ENCODE data around the gene PPP6R2. TPM values are rescaled to one million over a fixed set of nuclear protein-coding genes. Genes with fewer than 3 reads are reported as not detected.
"Not testable (repeated sequence)": the region's sequence is repeated elsewhere in the genome, so short reads cannot be mapped to it uniquely, and the experiment has no call there.

Gene PPP6R2
- total RNA-seq, 3 donors from 2014 or later (not counting 1 experiment from before 2014, with no cell fraction given) = 76.0 to 103 (median 78.1) TPM

GRCh38 chr22:50329236-50329635 is 13.9 kb upstream of the PPP6R2 start:
- Mint-ChIP-seq H3K27me3 (ENCODE audit: low read depth in 2 of 2) (no peaks in the 10 kb centered on the region), H3K4me3 (peak overlapping the region; percentile 31)

GRCh38 chr22:50334433-50334832 is 8.7 kb upstream of the PPP6R2 start:
- H3K36me3 ChIP-seq (ENCODE audit: control insufficient read depth, insufficient read depth, low read length); H3K27me3 Mint-ChIP-seq (ENCODE audit: low read depth in 2 of 2); H3K4me1 ChIP-seq (ENCODE audit: control insufficient read depth, insufficient read depth, low read length); H3K9me3 ChIP-seq (ENCODE audit: control insufficient read depth, insufficient read depth, low read length); H3K9me3 Mint-ChIP-seq; ATAC-seq; H3K4me1 Mint-ChIP-seq; H3K4me3 ChIP-seq (ENCODE audit: low read length); H3K27ac ChIP-seq (ENCODE audit: low read length); H3K27me3 ChIP-seq (ENCODE audit: control insufficient read depth, insufficient read depth, low read length); intact Hi-C loops (cut with micrococcal nuclease); H3K4me3 Mint-ChIP-seq; H3K36me3 Mint-ChIP-seq; DNase-seq; H3K27ac Mint-ChIP-seq: not testable (repeated sequence)
- WGBS (ENCODE audit: insufficient coverage) = 62% methylated on average over 5 of the region's 5 CpGs

More at GRCh38 chr22:50329236-50329635, 13.9 kb upstream of the PPP6R2 start:
- no peaks in the 10 kb centered on the region for H3K9me3 ChIP-seq (ENCODE audit: control insufficient read depth, insufficient read depth, low read length)
- no peaks in the 10 kb centered on the region for H3K9me3 Mint-ChIP-seq
- DNase-seq = no peak
- H3K36me3 ChIP-seq (ENCODE audit: control insufficient read depth, insufficient read depth, low read length) = no peaks in the 10 kb centered on the region
- H3K4me3 ChIP-seq (ENCODE audit: low read length) = no peak overlapping the region
- H3K27ac Mint-ChIP-seq = no peak overlapping the region
- 80% methylated on average over 5 of the region's 6 CpGs for WGBS (ENCODE audit: insufficient coverage)
- H3K27ac ChIP-seq (ENCODE audit: low read length) = no peak overlapping the region
- no peaks in the 10 kb centered on the region for H3K36me3 Mint-ChIP-seq
- peaks cover 0 to 13% of the 10 kb centered on the region in 2 donors for H3K4me1 Mint-ChIP-seq
- H3K27me3 ChIP-seq (ENCODE audit: control insufficient read depth, insufficient read depth, low read length) = no peaks in the 10 kb centered on the region
- ATAC-seq = no peak
- intact Hi-C loops (cut with micrococcal nuclease) = loop anchor here (5.0 kb wide), 1 partner anchor 77 kb away; the partner anchor contains the start of gene HDAC10
- TF ChIP-seq, protein P1, sequence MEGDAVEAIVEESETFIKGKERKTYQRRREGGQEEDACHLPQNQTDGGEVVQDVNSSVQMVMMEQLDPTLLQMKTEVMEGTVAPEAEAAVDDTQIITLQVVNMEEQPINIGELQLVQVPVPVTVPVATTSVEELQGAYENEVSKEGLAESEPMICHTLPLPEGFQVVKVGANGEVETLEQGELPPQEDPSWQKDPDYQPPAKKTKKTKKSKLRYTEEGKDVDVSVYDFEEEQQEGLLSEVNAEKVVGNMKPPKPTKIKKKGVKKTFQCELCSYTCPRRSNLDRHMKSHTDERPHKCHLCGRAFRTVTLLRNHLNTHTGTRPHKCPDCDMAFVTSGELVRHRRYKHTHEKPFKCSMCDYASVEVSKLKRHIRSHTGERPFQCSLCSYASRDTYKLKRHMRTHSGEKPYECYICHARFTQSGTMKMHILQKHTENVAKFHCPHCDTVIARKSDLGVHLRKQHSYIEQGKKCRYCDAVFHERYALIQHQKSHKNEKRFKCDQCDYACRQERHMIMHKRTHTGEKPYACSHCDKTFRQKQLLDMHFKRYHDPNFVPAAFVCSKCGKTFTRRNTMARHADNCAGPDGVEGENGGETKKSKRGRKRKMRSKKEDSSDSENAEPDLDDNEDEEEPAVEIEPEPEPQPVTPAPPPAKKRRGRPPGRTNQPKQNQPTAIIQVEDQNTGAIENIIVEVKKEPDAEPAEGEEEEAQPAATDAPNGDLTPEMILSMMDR (IDR thresholded peaks at IDR 0.05) = no peak
- peaks cover 17% of the 10 kb centered on the region for H3K4me1 ChIP-seq (ENCODE audit: control insufficient read depth, insufficient read depth, low read length)

GRCh38 chr22:50337262-50338041 is 5.7 kb upstream of the PPP6R2 start:
- intact Hi-C loops (cut with micrococcal nuclease) = no loop called here
- TF ChIP-seq, protein P1 (IDR thresholded peaks at IDR 0.05) = no peak
- Mint-ChIP-seq H3K27ac (no peak overlapping the region), H3K4me3 (no peak overlapping the region), H3K9me3 (no peaks in the 10 kb centered on the region), H3K36me3 (no peaks in the 10 kb centered on the region), H3K27me3 (ENCODE audit: low read depth in 2 of 2) (no peaks in the 10 kb centered on the region), H3K4me1 (peaks cover 0 to 11% of the 10 kb centered on the region in 2 donors)
- ATAC-seq (no peak), DNase-seq (no peak)
- no peaks in the 10 kb centered on the region for H3K9me3 ChIP-seq (ENCODE audit: control insufficient read depth, insufficient read depth, low read length)
- no peaks in the 10 kb centered on the region for H3K27me3 ChIP-seq (ENCODE audit: control insufficient read depth, insufficient read depth, low read length)
- peaks cover 11% of the 10 kb centered on the region for H3K4me1 ChIP-seq (ENCODE audit: control insufficient read depth, insufficient read depth, low read length)
- WGBS (ENCODE audit: insufficient coverage) = 98% methylated on average over 13 of the region's 13 CpGs
- H3K36me3 ChIP-seq (ENCODE audit: control insufficient read depth, insufficient read depth, low read length) = no peaks in the 10 kb centered on the region
- no peak overlapping the region for H3K27ac ChIP-seq (ENCODE audit: low read length)
- no peak overlapping the region for H3K4me3 ChIP-seq (ENCODE audit: low read length)

GRCh38 chr22:50338042-50338573 is 5.0 kb upstream of the PPP6R2 start:
- Mint-ChIP-seq H3K4me3 (no peak overlapping the region), H3K4me1 (peaks cover 0 to 12% of the 10 kb centered on the region in 2 donors), H3K27me3 (ENCODE audit: low read depth in 2 of 2) (no peaks in the 10 kb centered on the region), H3K27ac (no peak overlapping the region), H3K36me3 (no peaks in the 10 kb centered on the region), H3K9me3 (no peaks in the 10 kb centered on the region)
- DNase-seq (no peak), ATAC-seq (no peak)
- TF ChIP-seq, protein P1 (IDR thresholded peaks at IDR 0.05) = no peak
- Histone ChIP-seq H3K27ac (ENCODE audit: low read length) (no peak overlapping the region), H3K4me3 (ENCODE audit: low read length) (no peak overlapping the region), H3K4me1 (ENCODE audit: control insufficient read depth, insufficient read depth, low read length) (peaks cover 16% of the 10 kb centered on the region), H3K36me3 (ENCODE audit: control insufficient read depth, insufficient read depth, low read length) (no peaks in the 10 kb centered on the region), H3K27me3 (ENCODE audit: control insufficient read depth, insufficient read depth, low read length) (no peaks in the 10 kb centered on the region), H3K9me3 (ENCODE audit: control insufficient read depth, insufficient read depth, low read length) (no peaks in the 10 kb centered on the region)
- 96% methylated on average over 5 of the region's 5 CpGs for WGBS (ENCODE audit: insufficient coverage)
- intact Hi-C loops (cut with micrococcal nuclease) = no loop called here

Measured in natural killer cell (primary cell).